PC-9 (cell line): Measurements from ENCODE around the gene BIK. TPM values are rescaled to one million over a fixed set of nuclear protein-coding genes. Genes with fewer than 3 reads are reported as not detected.
"Not testable (repeated sequence)": the region's sequence is repeated elsewhere in the genome, so short reads cannot be mapped to it uniquely, and the experiment has no call there.

ENCODE experiments used
- BruUV-seq: library from RNA; stranded (reverse); fragments of 400-500 nt; replicated peaks from 2 replicates; lab custom pipeline; 2021; lab: Mats Ljungman, UMichigan
- CTCF ChIA-PET: fragments of 300-600 bp; sonication (Branson Sonifier 250); formaldehyde crosslinking; loops from one replicate; lab custom pipeline; 2022; ENCODE audit warnings: antibody characterized with exemption; lab: Charles Lee
- POLR2A ChIA-PET: fragments of 300-600 bp; sonication (Branson Sonifier 250); formaldehyde crosslinking; loops from one replicate; lab custom pipeline; 2022; ENCODE audit warnings: antibody characterized with exemption; ENCODE audit not compliant: unreplicated experiment; lab: Charles Lee
- DNase-seq, 2 experiments: peaks; one replicate each; pipeline versions ENCODE4 v3.0.0 to v3.0.0-alpha.2; 2015 to 2022; ENCODE audit warnings: mixed read lengths in 1 of 2
- H2AFZ ChIP-seq: fragments of 200-600 bp; sonication (generic); 2 replicates; pipeline ENCODE4 v1.8.1; 2017; ENCODE audit warnings: antibody characterized with exemption
- H3F3A ChIP-seq: fragments of 200-600 bp; sonication (generic); 2 replicates; pipeline ENCODE4 v1.8.1; 2017; ENCODE audit warnings: antibody characterized with exemption, mild to moderate bottlenecking, low read depth; ENCODE audit not compliant: insufficient read depth
- H3K27ac ChIP-seq: fragments of 200-600 bp; sonication (generic); 2 replicates; pipeline ENCODE4 v1.6.1; 2016; ENCODE audit warnings: mixed run types
- H3K27me3 ChIP-seq: fragments of 200-600 bp; sonication (generic); 2 replicates; pipeline ENCODE4 v1.6.1; 2016; ENCODE audit warnings: low read depth, mixed run types; ENCODE audit not compliant: insufficient read depth
- H3K36me3 ChIP-seq: fragments of 200-600 bp; sonication (generic); 2 replicates; pipeline ENCODE4 v1.6.1; 2016; ENCODE audit warnings: low read depth, mixed run types
- H3K4me1 ChIP-seq: fragments of 200-600 bp; sonication (generic); replicated peaks from 2 replicates; pipeline ENCODE4 v1.6.1; 2016; ENCODE audit warnings: mixed run types; ENCODE audit not compliant: insufficient read depth
- H3K4me2 ChIP-seq: fragments of 200-600 bp; sonication (generic); 2 replicates; pipeline ENCODE4 v1.6.1; 2017; ENCODE audit warnings: mixed run types
- H3K4me3 ChIP-seq: fragments of 200-600 bp; sonication (generic); 2 replicates; pipeline ENCODE4 v1.6.1; 2016; ENCODE audit warnings: mixed run types
- H3K79me2 ChIP-seq: fragments of 200-600 bp; sonication (generic); 2 replicates; pipeline ENCODE4 v1.6.1; 2017; ENCODE audit warnings: low read depth, mixed run types
- H3K9me2 ChIP-seq: fragments of 200-600 bp; sonication (generic); 2 replicates; pipeline ENCODE4 v1.8.1; 2017; ENCODE audit warnings: mild to moderate bottlenecking; ENCODE audit not compliant: insufficient read depth
- H3K9me3 ChIP-seq: fragments of 200-600 bp; sonication (generic); 2 replicates; pipeline ENCODE4 v1.8.1; 2016; ENCODE audit warnings: low read depth; ENCODE audit not compliant: insufficient read depth
- H4K20me1 ChIP-seq: fragments of 200-600 bp; sonication (generic); 2 replicates; pipeline ENCODE4 v1.8.1; 2017; ENCODE audit not compliant: insufficient read depth
- CTCF ChIP-seq: fragments of 200-600 bp; sonication (generic); conservative IDR thresholded peaks from 2 replicates; pipeline ENCODE4 v1.6.1; 2017; ENCODE audit warnings: mixed run types, antibody characterized with exemption, mild to moderate bottlenecking, moderate library complexity
- EZH2 ChIP-seq: fragments of 200-600 bp; sonication (generic); IDR thresholded peaks from 2 replicates; pipeline ENCODE4 v1.8.0; 2017; ENCODE audit warnings: antibody characterized with exemption, low read depth
- intact Hi-C: fragments of 100-400 bp; cut with micrococcal nuclease; formaldehyde crosslinking; loops from one replicate; pipeline ENCODE4 v1.10.0; 2022; ENCODE audit not compliant: unreplicated experiment
- total RNA-seq: library from RNA; stranded (reverse); gene quantifications from 2 replicates; pipeline ENCODE4 v1.2.3, GENCODE V29; 2021

The BIK gene
- total RNA-seq, 1 experiment from 2014 or later = 10.6 TPM

- no peaks in the 10 kb centered on the region for H3K27me3 ChIP-seq
- H2AFZ ChIP-seq = no peak overlapping the region
- ChIA-PET POLR2A (interaction anchor here (0.7 kb wide), 1 partner anchor 244 kb away, joined by 4 read pairs; no protein-coding TSS in a partner anchor), CTCF (no interaction called here)
- TF ChIP-seq CTCF (no peak), EZH2 (no peak)
- H3K4me3 ChIP-seq = no peak overlapping the region
- peaks cover 13% of the 10 kb centered on the region for H3K9me3 ChIP-seq
- H3K4me2 ChIP-seq = 0 out of 2 replicates have a peak overlapping the region, but pooled peaks have one; percentile 4
- no peaks in the 10 kb centered on the region for H3K36me3 ChIP-seq
- peak overlapping the region; percentile 21; the same call in 1 of the 2 replicates for H3K27ac ChIP-seq
- DNase-seq = peak; percentile 50 to 77
- no peaks in the 10 kb centered on the region for H3K79me2 ChIP-seq
- intact Hi-C loops = no loop called here
- H3F3A ChIP-seq = peaks cover 21% of the 10 kb centered on the region
- no peaks in the 10 kb centered on the region for H4K20me1 ChIP-seq
- no TSS peak for BruUV-seq
- no peaks in the 10 kb centered on the region for H3K9me2 ChIP-seq
- H3K4me1 ChIP-seq = peaks cover 19% of the 10 kb centered on the region
Measured at GRCh38 chr22:43100225-43100624, 10.3 kb upstream of the BIK start.

GRCh38 chr22:43101306-43101705, 9.2 kb upstream of the BIK start:
- H3K4me1 ChIP-seq = peaks cover 15% of the 10 kb centered on the region
- POLR2A ChIA-PET = no interaction called here

GRCh38 chr22:43104056-43104625, 6.4 kb upstream of the BIK start:
- H3K9me3 ChIP-seq, H3K4me2 ChIP-seq, H3K79me2 ChIP-seq, CTCF ChIA-PET, H3K27ac ChIP-seq, intact Hi-C loops, H3K36me3 ChIP-seq, BruUV-seq, H2AFZ ChIP-seq, H4K20me1 ChIP-seq, POLR2A ChIA-PET, H3K9me2 ChIP-seq, H3K4me3 ChIP-seq, H3K27me3 ChIP-seq: not testable (repeated sequence)
- peak in 1 of 2 experiments; percentile 34 for DNase-seq
- Histone ChIP-seq H3K4me1 (peaks cover 15% of the 10 kb centered on the region), H3F3A (peaks cover 16% of the 10 kb centered on the region)

More at GRCh38 chr22:43101306-43101705, 9.2 kb upstream of the BIK start:
- DNase-seq = no peak
- no peaks in the 10 kb centered on the region for H3K27me3 ChIP-seq
- no peaks in the 10 kb centered on the region for H3K79me2 ChIP-seq
- CTCF ChIA-PET = no interaction called here
- H3F3A ChIP-seq = peaks cover 16% of the 10 kb centered on the region
- H3K4me2 ChIP-seq = no peak overlapping the region
- intact Hi-C loops = no loop called here
- no peaks in the 10 kb centered on the region for H3K36me3 ChIP-seq
- no peak overlapping the region for H2AFZ ChIP-seq
- BruUV-seq = no TSS peak
- no peak overlapping the region for H3K27ac ChIP-seq
- no peak overlapping the region for H3K4me3 ChIP-seq
- H3K9me2 ChIP-seq = no peaks in the 10 kb centered on the region
- peaks cover 11% of the 10 kb centered on the region for H3K9me3 ChIP-seq
- no peaks in the 10 kb centered on the region for H4K20me1 ChIP-seq
- TF ChIP-seq EZH2 (no peak), CTCF (no peak)

- intact Hi-C loops, H2AFZ ChIP-seq, H3K9me3 ChIP-seq, H3K27me3 ChIP-seq, H3K79me2 ChIP-seq, H3K9me2 ChIP-seq, H3K36me3 ChIP-seq, POLR2A ChIA-PET, DNase-seq, H4K20me1 ChIP-seq, H3K4me2 ChIP-seq, BruUV-seq, H3K27ac ChIP-seq, H3K4me3 ChIP-seq: not testable (repeated sequence)
- H3F3A ChIP-seq = peaks cover 13% of the 10 kb centered on the region
- CTCF ChIA-PET = interaction anchor here (0.6 kb wide), 2 partner anchors 48 to 1647 kb away, joined by 11 to 15 read pairs; partner anchors contain the start of gene ARHGAP8
- H3K4me1 ChIP-seq = peaks cover 12% of the 10 kb centered on the region
Measured at GRCh38 chr22:43104950-43105349, 5.6 kb upstream of the BIK start.
